D721Med (cell line): ENCODE data around the gene TNPO2.

Experiments
- DNase-seq: peaks from one replicate; pipeline ENCODE4 v3.0.0; 2011; ENCODE audit warnings: low spot score; ENCODE audit not compliant: insufficient read length
- FAIRE-seq: peaks from 2 replicates; lab custom pipeline; 2011; peaks lifted over from hg19 to GRCh38; lab: Jason Lieb, UNC
- CTCF ChIP-seq: IDR thresholded peaks from 2 replicates; pipeline ENCODE4 v1.5.1; 2012; ENCODE audit warnings: mild to moderate bottlenecking, control low read depth; ENCODE audit not compliant: insufficient read depth; ENCODE audit errors: missing control alignments

TNPO2 gene

GRCh38 chr19:12660980-12661379 lies 62.8 kb downstream of the TNPO2 start:
- no peak for DNase-seq
- no peak for FAIRE-seq
- TF ChIP-seq CTCF, result no peak

GRCh38 chr19:12657966-12658365 lies 65.8 kb downstream of the TNPO2 start:
- no peak for TF ChIP-seq CTCF
- DNase-seq (no peak), FAIRE-seq (no peak)

GRCh38 chr19:12656899-12657571 lies 66.7 kb downstream of the TNPO2 start:
- FAIRE-seq (no peak), DNase-seq (no peak)
- TF ChIP-seq CTCF, result no peak

- TF ChIP-seq CTCF, result no peak
- DNase-seq (no peak), FAIRE-seq (no peak)
Observed at GRCh38 chr19:12655546-12655945, 68.2 kb downstream of the TNPO2 start.

- no peak for DNase-seq
- no peak for FAIRE-seq
- TF ChIP-seq CTCF, result no peak
Observed at GRCh38 chr19:12652219-12652618, 71.5 kb downstream of the TNPO2 start.

GRCh38 chr19:12649941-12650340 lies 73.8 kb downstream of the TNPO2 start:
- no peak for FAIRE-seq
- TF ChIP-seq CTCF, result no peak
- no peak for DNase-seq
